NCI-H526 treated with DMSO at 0.1 percent for 48 hours (cell line): ENCODE measurements around the gene EVX2.

Source experiments
- DNase-seq: peaks from one replicate; lab custom pipeline; 2025; lab: John Stamatoyannopoulos, UW

Gene EVX2

GRCh38 chr2:176066645-176067588 is 16.8 kb downstream of the EVX2 start:
- DNase-seq = no peak

GRCh38 chr2:176063958-176064357 is 19.8 kb downstream of the EVX2 start:
- peak; percentile 96 for DNase-seq

GRCh38 chr2:176056406-176056805 is 27.4 kb downstream of the EVX2 start:
- DNase-seq = no peak

GRCh38 chr2:176039375-176039774 is 44.4 kb downstream of the EVX2 start:
- no peak for DNase-seq

GRCh38 chr2:176038694-176039093 is 45.1 kb downstream of the EVX2 start:
- DNase-seq = no peak

GRCh38 chr2:176035013-176035691 is 48.6 kb downstream of the EVX2 start:
- no peak for DNase-seq

- DNase-seq = no peak
These were observed 56.0 kb downstream of the EVX2 start for GRCh38 chr2:176027806-176028205.
